Fibroblast of skin of abdomen (primary cell): Measurements from ENCODE around the gene ZNF423.

Experiments
- DNase-seq: peaks from one replicate; pipeline ENCODE4 v3.0.0-alpha.2; 2013

Gene ZNF423

DNA sequence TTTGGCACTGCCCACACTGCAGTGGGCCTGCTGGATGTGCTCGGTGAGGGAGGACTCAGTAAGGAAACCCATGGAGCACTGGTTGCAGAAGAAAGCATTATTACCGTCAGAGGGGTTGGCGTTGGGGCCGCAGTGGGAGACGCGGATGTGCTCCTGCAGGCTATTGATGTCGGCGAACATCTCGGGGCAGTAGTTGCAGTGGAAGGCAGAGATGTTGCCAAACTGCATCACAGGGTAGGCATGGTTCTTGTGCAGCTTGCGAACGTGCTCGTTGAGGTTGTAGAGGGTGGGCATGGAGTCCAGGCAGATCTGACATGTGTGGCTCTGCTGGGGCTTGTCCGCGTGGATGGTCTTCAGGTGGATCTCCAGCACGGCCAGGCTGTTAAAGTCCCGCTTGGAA is 218.4 kb downstream of the ZNF423 start:
- DNase-seq = no peak

DNA sequence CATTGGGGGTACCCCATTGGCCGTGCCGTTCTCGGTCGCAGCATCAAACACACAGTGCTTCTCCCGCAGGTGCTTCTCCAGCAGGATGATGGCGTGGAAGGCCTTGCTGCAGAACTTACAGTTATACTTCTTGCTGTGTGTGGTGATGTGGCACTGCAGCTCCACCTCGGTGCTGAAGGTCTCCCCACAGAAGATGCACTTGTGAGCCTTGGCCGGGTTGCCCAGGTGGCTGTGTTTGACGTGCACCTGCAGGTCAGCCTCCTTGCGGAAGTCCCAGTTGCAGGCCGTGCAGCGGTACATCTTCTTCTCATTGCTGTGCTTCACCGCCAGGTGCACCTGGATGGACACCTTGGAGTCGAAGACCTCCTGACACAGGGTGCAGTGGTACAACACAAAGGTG is 219.3 kb downstream of the ZNF423 start:
- DNase-seq = no peak

DNA sequence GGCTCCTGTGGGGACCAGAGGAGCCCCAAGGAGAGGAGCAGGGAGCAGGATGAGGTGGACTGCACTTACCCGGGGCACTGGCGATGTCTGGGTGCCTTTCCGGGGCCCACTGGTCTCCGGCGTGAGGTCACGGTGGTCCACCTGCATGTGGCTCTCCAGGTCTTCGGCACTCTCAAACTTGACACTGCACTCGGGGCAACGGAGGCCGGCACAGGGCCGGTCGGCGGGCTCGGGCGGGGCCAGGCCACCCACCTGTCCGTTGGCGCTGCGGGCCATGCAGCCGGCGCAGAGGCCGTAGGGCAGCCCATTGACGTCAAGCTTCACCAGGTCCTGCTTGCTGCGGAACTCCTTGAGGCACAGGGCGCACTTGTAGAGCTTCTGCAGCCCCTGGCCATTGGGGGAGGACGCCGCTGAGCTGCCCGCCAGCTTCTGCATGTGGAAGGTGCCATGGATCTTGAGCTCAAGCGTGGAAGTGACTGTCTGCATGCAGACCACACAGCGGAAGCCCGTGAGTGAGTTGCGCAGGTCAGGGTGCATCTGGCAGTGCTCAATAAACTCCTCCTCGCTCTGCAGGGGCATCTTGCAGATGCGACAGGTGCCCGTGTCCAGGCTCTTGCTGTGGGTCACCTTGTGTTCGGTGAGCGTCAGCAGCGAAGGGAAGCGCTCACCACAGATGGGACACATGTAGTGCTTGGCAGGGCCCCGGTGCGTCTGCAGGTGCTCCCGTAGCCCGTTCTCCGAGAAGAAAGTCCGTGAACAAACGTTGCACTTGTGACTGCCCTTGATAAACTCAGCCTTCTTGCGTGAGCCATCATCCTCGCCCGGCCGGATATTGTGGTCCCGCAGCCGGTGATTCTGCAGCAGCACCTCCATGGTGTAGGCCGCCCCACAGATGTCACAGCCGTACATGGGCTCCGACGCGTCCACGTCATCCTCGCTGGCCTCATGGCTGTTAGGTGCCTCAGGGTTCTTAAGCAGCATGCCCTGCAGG is 220.0 kb downstream of the ZNF423 start:
- no peak for DNase-seq

DNA sequence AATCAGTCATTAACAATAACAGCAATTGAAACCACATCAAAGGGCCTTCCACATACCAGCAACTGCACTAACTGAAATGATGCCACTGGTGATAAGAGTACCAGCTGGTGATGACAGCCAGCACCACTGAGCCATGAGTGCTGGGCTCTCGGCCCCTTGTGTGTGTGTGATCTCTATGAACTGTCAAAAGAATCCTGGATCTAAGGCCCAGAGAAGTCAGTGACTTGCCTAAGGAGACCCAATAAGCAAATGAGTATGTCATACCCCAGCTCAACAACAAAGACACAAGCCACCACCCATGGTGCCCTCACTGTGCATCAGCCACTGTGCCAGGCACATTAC is 220.9 kb downstream of the ZNF423 start:
- DNase-seq = no peak

DNA sequence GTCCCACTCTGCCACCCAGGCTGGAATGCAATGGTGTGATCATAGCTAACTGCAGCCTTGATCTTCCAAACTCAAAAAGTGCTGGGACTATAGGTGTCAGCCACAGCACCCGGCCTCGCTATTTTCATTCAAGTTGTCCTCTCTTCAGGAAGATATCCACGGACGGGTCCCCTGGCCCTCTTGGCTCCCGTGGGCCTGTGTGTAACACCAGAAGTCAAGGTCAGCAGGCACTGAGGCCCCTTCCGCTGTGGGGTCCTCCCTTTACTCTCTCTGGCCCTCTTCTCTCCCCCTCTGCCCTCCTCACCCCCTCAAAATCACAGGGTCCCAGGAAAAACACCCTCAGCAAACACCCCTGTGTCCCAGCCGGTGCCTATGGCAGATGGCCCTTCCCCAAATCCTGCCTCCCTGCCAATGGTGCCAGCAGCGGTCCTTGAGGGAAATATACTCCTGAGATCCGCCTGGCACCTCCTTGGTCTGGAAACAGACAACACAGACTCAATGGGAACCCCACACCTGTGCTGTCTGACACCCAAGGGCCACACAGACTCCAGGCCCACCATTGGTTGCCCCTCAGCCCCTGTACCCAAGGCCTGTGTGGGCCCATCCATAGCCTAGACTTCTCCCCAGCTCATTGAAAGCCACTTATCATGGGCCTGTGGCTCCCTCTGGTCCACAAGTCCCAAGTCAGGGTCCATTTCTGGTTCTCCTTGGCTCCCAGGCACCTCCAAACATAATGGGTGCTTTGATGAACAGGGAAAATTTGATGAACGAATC is 221.5 kb downstream of the ZNF423 start:
- no peak for DNase-seq

DNA sequence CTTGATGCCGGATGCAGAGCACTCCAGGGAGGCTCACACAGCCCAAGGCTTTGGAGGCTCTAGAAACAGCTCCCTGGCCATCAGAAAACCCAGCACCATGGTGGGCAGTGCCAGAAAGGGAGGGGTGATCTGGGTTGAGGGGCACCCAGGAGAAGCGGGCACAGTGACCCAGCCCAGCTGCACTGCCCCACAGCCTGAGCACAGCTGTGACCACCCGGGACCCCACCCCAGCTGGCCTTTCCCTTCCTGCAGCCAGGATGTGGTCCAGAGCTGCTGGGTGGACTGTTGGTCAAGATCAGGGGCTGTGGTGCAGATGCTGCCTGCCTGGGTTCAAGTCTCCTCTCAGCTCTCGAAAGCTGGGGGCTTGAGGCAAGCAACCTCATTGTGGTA is 223.1 kb downstream of the ZNF423 start:
- DNase-seq = no peak

DNA sequence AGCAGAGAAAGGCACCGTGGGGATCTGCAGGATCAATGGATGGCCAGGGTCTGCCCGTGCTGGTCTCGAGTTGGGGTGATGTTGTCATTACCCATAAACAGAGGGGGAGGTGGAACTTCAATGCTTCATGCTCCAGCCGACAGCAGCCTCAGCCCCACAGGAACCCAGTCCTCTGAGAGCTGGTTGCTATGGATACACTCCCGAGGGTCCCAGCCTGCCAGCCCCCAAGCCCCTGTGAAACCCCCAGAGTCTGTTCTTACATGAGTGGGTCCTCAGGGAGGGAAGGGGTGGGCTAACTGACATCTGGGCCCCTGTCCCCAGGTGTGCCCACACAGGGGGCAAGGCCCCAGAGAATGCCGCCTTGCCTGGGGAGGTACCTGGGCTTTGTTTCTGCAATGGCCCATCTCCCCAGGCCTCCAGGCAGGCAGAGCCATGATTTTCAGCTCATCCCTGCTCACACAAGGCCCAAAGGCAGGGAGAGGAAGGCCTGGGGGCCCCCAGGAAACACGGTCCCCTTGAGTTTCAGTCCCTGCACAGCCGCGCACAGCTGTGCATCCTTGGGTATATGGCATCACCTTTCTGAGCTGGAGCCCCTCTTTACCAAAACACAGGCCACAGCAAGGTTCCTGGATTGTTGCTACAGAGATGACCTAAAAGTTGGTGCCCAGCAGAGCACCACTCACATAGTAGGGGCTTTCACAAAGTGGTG is 223.7 kb downstream of the ZNF423 start:
- DNase-seq = no peak

DNA sequence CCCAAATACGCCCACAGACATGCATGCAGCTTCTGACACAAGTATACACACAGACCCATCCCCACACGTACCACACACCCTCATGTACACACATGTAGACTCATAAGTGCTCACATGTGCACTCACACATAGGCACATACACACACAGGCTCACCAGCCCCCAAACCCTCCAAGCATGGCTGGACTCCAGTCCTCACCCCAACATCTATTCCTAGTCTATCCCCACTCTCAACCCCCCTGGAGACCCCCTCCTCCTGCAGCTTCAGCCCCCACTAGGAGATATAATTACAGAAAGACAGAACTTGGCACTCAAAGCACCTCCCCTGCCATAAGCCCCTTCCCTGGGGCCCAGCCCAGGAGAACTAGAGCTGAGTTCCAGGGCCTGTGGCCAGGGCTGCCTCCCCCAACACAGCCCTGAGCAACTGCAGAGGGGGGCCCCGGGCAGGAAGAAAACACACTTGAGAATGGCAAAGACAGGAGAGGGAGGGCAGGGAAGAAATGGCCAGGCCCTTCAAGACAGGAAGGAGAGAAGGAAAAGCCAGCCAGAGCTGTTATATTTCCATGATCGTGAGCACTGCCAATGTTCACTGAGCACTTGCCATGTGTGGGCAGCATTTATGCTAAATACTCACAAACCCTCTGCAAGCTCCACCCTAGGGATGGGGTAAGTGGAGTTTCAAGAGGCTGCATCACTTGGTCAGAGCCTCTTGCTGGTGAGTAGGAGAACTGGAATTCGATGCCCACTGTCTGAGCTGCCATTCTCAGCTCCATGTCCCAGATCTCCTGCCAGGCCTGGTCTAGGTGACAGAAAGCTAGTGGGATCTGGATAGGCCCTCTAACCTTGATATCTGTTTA is 224.5 kb downstream of the ZNF423 start:
- DNase-seq = peak; percentile 20

DNA sequence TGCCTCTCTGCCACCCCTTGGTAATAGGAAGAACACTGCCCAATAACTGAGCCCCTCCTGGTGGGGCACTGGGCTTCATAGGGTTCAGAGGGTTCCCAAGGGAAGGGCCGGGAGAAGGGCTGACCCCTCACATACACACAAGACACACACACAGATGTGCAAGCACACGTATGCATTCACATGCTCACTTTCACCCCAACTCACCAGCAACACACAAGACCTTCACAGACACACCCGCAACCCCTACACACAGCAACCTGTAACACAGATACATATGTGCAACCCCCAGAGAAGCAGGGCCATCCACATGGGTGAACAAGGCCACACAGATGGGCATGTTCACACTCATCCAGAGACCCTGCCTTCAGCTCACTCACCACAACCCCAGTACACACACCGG is 225.1 kb downstream of the ZNF423 start:
- DNase-seq = no peak

DNA sequence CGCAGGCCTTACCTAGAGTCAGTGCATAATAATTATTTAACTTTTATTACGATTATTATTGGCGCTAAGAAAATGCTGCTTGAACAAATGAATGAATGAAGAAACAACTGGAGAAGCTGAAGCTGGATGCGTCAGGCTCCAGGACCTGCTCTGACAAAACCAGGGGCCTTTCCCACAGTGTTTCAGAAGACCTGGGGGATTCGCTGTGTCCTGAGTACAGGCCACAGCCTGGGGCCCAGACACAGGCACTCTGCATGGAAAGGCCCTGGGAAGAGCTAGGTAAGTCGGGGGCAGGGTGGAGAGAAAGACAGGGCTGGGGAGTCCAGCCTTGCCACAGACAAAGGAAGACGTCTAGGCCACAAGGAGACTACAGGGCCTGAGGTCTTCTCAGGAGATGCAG is 226.1 kb downstream of the ZNF423 start:
- no peak for DNase-seq

DNA sequence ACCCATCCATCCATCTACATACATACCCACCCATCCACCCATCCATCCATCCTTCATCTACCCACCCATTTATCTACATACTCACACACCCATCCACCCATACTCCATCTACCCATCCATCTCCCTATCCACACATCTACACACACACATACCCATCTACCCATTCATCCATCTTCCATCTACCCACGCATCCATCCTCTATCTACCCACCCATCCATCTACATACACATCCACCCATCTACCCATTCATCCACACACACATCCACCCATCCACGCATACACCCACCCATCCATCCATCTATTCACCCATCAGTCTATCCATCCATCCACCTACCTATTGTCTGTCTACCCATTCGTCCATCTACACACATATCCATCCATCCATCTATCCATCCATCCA is 227.8 kb downstream of the ZNF423 start:
- DNase-seq = no peak

DNA sequence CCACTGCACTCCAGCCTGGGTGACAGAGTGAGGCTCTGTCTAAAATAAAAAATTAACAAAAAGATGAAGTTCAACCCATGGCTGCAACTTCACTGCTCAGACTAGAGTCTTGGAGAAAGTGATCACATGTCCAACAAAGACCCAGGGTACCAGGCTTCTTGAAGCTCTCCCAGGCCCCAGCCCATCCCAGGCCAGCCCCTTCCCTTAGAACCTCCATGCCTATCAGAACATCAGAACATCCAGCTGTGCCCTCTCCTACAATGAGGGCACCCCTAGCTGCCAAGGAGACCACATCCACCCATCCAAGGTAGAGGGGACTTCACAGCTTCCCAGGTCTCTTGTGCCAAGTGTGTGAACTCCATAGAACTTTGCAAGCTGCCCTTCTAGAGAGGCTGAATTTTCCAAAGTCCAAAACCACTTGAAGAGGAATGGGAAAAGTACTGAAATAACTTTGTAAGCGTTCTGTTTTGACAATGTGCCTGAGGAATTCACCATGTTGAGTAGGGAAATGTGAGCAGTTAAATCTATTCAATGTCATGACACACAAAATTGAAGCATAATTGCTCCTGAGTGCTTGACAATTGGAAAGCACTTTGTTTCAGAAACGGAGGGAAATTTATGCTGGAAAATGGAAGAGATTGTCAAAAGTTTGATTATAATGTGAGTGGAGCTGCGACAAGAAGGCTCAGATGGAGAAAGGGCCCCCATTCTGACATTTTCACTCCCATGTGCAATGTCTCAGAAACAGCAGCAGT is 230.4 kb downstream of the ZNF423 start:
- DNase-seq = no peak

DNA sequence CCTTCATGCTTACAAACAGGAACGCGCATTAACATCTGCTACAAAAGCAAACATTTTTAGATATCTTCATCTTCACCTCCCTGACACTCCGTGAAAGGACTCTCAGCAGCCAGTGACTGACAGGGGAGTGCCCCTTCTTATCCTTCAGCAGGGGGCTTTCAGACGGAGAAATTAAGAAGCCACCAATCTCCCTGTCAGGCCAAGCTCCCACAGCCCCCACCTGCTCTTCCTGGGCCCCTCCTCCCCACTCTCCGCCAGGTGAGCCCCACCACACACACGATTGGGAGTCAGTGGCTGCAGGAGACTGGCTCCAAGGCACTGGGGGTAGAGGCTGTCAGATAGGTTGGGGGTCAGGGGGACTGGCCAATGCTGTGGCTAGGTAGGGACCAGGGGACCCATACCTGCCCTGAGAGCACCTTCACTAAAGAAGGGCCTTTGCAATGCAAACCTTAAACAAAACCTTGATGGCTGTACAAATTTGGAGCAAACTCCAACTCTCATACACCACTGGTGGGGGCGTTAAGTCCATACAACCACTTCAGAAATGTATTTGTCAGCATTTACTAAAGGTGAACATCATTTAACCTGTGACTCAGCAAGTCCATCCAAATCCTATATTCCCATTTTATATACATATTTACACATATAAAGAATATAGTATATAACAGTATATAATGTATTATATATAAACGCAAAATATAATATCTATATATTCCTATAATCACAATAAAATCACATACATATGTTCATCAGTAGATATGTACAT is 232.2 kb downstream of the ZNF423 start:
- DNase-seq = no peak

DNA sequence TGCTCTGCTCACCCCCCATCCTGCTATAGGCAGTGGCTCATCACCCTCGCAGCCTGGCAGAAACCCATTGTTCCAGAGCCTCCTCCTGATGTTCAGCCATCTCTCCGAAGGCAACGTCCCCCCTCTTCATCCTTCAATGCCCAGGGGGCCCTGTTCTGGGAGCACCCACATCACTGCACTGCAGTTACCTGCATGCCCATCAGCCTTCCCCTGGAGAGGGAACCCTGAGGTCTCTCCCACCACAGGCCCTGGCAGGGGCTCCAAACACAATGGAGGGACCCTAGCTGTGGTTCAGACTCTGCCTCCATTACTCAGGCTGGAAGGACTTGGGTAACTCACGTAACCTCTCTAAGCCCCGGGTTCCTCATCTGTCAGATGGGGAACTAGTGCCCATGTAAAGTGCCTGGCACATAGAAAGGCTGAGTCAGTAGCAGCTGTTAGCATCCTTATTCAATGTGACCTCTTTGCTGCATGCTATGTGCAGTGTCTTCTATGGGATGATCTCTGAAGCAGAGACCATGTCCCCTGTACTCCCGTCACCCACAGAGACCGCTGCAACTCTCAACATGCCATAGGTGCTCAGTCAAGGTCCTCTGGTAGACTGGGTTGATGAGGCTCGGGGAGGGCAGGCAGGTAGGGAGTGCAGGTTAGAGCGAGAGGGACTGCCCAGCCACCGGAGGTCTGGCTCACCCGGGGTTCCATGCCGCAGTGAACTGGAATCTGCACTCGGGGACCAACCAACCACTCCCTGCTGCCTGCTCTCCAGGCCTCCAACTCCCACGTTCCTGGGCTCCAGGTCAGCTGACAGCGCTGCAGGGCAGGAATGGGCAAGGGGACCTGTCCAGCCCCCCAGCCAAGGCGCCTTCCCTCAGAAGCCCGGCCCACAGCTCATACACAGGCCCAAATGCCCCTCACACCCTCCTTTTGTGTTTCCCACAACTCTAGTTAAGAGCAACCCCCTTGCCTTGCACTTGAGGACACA is 233.2 kb downstream of the ZNF423 start:
- DNase-seq = no peak

DNA sequence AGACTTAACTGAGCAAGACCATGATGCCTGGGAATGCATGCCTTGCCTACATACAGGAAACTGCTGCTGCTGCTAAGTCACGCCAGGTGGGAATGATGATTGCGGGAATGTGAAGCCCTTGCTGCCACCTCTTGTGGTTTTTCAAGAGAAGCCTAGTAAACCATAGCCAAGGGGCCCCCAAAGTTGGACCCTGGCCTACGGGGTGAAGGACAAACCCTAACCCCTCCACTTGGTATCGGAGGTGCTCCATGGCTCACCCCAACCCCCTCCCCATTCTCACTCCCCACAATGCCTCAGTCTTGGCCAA is 233.9 kb downstream of the ZNF423 start:
- no peak for DNase-seq

DNA sequence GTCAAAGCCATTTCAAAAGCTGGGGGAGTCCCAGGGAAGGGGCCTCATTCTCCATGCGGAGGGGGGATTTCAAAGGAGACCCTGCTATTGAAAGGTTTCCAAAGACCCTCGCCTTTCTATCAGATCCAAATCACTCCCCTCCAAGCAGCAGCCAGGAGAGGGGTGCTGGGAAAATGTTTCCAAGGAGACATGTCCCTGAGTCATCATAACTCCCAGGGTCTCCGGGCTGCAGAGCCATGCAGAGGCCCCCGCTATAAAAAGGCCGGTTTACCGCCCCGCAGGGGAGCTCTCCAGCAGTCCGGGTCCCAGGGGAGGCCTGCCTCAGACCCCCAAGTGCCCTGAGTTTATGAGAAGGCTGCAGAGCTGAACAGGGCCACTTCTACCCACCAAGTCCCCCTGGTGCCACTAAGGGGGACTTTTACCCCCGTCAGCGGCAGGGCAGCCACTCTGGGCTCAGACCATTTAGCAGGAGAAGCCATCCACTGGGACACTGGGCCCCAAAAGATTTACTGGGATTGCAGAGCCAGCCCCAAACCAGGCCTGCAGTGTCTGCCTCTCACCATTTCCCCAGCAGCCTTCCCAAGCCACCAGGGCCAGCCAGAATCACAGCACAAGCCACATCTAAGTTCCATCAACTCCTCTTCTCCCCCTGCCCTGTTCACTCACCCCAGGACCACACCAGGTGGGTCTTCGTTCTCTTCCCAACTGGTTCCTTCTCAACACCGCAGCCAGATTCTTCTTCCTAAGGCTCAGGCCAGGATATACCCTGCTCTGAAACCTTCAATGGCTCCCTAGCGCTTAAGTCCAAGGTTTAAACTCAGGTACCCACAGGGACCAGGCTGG is 234.4 kb downstream of the ZNF423 start:
- peak; percentile 39 for DNase-seq

DNA sequence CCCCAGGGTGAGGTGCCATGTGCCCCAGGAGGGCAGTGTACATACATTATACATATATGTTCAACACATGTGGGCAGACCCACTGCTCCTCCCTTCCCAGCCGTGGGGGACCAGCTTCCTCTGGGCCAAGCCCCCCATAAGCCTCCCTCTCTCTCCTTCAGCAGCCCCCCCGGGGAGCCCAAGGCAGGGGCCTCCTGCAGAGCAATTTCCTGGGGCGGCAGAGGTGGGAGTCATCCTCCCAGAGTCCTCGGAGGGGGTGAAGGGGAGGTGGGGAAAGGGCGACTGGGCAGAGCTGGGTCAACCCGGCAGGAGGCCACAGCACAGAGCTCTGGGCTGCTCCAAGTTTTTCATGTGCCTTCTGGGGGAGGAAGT is 235.1 kb downstream of the ZNF423 start:
- DNase-seq = peak; percentile 8

DNA sequence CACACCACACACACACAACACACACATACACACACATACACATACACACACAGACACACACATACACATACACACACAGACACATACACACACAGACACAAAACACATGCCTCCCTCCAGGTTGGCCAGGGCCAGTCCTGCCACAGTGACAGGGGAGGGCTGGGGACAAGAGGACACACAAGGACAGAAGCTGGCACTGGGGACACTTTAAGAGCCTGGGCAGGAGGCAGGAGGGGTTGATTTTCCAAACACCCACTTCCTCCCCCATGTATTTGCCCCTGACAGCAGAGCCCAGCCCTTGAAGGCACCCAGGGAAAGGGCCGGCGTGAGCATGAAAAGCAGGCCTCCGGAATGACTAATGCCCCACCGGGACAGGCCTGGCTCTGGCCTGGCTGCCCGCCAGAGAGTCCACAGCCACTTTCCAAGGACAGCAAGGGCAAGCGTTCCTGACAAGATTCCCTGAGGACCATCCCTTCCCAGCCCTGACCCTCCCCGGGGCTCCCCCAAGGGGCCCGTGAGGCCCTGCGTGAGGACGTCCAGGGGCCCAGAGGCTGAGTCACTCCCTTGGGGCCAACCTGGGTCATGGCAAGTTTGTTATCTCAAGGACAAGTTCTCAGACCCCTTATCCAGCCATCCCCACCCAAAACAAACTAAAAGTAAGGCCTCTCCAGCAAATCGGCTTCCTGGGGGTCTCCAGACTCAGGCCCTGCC is 235.6 kb downstream of the ZNF423 start:
- peak; percentile 79 for DNase-seq
